NCI-H510A treated with DMSO at 0.1 percent for 48 hours (cell line): ENCODE measurements around the gene RADIL.
"Not testable (repeated sequence)": the region's sequence is repeated elsewhere in the genome, so short reads cannot be mapped to it uniquely, and the experiment has no call there.

Experiments
- DNase-seq: peaks from one replicate; lab custom pipeline; 2025; lab: John Stamatoyannopoulos, UW

RADIL gene

DNA sequence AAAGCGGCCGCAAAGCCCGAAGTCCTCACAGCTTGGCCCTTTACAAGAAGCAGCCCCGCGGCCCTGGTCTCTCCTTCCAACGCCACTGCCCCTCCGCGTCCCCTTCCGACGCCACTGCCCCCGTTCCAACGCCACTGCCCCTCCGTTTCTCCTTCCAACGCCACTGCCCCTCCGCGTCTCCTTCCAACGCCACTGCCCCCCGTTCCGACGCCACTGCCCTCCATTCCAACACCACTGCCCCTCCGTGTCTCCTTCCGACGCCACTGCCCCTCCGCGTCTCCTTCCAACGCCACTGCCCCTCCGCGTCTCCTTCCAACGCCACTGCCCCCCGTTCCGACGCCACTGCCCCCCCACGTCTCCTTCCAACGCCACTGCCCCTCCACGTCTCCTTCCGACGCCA lies 75.0 kb downstream of the RADIL start:
- DNase-seq, result no peak

DNA sequence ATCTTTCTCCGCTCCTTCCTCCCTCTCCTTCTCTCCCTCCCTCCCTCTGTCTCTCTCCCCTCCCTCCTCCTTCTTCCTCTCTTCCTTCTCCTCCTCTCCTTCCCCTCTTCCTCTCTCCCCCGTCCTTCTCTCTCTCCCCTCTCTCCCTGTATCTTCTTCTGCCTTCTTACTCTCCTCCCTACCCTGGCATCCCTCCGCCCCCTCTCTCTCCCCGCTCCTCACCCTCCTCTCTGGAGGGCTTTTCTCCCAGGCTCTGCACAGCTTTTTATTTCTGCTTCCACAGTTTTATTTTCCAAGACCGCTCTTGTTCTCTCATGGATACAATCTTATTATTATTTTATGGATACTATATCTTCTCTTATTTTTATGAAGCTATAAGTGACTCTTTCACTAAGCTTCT lies 75.5 kb downstream of the RADIL start:
- DNase-seq, result no peak

- peak; percentile 12 for DNase-seq
Observed at GRCh38 chr7:4807598-4808016, 75.9 kb downstream of the RADIL start.

- no peak for DNase-seq
Observed at GRCh38 chr7:4806983-4807597, 76.4 kb downstream of the RADIL start.

- DNase-seq, result no peak
Observed at GRCh38 chr7:4805984-4806300, 77.6 kb downstream of the RADIL start.

- DNase-seq, result no peak
Observed at GRCh38 chr7:4805110-4805983, 78.2 kb downstream of the RADIL start.

DNA sequence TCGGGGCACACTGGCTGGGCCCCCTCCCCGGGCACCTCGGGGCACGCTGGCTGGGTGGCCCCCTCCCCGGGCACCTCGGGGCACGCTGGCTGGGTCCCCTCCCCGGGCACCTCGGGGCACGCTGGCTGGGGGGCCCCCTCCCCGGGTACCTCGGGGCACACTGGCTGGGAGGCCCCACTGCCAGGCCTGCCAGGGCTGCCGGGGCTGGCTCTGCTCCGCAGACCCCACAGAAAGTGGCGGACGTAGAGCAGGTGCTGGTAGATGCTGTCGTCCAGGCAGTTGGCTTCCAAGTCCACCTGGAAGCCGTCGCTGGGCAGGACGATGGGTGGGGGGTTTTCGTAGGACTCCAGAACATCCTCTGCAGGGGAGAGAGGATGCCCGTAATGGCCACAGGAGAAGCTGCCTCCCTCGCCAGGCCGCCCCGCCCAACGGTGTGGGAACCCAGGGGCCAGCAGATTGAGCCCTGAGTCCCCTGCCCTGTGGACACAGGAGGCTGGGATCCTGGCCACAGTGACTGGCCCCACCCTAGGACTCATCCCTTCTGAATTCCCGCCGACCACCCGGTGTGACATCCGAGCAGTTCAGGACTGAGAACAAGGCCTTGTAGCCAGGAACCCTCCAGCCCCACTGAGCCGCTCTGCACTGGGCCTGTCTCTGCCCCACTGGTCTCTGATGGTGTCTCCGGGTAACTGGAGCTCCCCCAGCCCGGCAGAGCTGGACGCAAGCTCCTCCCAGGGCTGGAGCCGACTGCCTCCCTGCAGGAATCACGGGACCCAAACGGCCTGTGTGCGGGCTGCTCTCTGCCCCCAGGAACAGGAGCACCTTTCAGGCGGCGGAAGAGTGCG lies 79.9 kb downstream of the RADIL start:
- DNase-seq, result no peak

DNA sequence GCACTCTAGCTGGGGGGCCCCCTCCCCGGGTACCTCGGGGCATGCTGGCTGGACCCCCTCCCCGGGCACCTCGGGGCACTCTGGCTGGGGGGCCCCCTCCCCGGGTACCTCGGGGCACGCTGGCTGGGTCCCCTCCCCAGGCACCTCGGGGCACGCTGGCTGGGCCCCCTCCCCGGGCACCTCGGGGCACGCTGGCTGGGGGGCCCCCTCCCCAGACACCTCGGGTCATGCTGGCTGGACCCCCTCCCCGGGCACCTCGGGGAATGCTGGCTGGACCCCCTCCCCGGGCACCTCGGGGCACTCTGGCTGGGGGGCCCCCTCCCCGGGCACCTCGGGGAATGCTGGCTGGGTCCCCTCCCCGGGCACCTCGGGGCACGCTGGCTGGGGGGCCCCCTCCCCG lies 80.9 kb downstream of the RADIL start:
- not testable (repeated sequence) for DNase-seq

- no peak for DNase-seq
Observed at GRCh38 chr7:4801839-4802231, 81.7 kb downstream of the RADIL start.

DNA sequence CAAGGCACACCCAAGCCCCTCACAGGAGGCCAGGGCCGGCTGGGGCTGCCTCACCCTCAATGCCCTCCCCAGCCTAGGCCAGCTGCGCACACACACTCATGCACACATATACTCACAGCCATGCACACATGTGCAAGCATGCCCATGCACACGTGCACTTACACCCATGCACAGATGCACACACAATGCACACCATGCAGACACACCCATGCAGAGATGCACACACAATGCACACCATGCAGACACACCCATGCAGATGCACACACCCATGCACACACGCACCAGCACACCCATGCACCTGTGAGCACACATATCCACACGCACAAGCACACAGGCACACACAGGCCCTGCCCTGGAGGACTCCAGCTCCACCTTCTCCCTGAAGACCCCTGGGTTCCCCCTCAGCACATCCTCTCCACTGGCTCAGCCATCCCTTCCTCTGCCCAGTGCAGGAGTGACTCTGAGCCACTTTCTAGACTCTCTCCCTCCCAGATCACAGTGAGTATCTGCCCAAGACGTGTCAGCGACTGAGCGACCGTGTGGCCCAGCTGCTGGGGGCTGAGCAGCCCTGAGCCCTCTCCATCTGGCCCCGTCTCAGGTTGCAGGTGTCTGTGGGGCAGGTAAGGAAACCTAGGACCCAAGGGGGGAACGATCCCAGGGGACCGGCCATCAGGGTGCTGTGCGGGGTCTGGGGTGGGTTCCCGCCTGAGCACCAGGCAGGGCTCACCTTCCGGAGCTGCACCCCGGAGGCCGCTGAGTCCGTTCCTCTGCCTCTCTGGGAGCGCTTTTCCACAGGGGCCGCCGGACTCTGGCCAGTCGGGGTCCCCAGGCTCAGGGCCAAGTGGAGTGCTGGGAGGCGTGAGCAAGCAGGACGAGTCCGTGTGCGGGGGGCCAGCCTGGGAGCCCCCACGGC lies 82.3 kb downstream of the RADIL start:
- no peak for DNase-seq

DNA sequence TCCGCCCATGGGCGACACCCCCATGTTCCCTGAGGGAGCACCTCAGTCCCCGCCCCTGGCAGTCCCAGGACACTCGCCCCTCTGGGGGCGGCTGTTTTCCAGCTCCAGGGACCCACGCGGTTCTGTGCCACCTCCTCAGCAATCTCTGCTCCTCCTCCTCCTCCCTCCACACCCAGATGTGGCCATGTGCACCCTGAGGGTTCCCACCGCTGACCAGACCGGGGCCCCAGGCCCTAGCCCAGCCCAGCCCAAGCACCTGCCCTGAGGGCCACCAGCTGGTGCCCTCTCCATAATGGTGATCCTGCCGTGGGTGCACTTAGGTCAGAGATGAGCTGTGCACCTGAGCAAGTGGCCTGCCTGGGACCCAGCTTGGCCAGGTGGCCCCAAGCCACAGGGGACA lies 83.0 kb downstream of the RADIL start:
- no peak for DNase-seq

DNA sequence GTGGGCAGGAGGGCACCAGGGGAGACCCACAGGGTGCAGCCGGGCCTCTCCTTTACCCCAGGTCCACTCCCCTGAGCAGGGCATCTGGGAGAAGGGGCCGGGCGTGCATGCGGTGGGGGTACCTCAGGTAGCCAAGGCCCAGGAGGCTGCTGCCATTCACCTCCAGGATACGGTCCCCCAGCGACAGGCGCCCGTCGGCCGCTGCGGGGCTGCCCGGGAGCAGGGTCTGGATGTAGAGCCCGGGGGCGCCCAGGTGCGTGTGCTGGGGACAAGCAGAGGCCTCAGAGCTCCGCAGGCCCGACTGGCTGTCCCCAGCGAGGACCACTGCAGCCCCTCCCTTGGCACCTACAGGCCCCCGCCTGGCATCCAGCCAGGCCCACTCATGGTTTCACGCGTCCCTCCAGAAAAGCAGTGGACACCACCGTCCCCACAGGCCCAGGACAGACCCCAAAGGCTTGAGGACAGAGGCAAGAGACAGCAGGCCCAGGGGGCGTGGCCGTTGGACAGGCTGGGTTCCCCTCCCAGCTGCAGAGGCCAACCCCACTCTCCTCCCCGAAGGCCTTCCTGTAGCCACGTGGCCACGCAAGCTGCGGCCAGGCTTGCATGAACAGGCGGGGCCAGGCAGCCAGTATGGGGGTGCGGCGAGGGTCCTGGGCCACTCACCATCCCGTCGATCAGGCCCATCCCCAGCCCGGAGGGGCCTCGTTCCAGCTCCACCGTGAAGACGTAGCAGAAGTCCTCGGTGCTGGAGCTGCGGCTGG lies 83.8 kb downstream of the RADIL start:
- DNase-seq, result no peak

DNA sequence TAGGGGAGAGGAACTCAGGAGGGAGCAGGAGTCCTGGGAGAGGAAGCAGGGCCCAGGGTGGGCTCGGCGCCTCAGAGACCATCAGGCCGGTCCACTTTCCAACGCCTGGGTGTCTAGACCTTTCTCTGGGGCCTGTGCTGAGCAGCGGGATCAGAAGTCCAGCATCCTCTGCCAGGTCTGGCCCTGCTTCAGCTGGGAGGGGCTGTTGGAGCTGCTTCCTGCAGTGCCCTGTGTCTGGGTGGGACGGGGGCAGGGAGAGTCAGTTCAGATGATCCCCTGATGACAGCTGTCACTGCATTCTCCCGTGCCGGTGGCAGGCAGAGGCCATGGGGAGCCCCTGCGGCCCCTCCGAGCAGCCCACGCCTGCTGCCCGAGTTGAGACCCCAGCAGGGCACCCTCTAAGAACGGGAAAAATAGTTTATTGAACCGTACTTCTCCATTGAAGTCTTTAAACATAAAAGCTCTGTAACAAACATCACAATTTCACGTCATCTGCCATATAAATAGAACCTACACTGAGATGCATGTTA lies 84.7 kb downstream of the RADIL start:
- DNase-seq, result no peak

DNA sequence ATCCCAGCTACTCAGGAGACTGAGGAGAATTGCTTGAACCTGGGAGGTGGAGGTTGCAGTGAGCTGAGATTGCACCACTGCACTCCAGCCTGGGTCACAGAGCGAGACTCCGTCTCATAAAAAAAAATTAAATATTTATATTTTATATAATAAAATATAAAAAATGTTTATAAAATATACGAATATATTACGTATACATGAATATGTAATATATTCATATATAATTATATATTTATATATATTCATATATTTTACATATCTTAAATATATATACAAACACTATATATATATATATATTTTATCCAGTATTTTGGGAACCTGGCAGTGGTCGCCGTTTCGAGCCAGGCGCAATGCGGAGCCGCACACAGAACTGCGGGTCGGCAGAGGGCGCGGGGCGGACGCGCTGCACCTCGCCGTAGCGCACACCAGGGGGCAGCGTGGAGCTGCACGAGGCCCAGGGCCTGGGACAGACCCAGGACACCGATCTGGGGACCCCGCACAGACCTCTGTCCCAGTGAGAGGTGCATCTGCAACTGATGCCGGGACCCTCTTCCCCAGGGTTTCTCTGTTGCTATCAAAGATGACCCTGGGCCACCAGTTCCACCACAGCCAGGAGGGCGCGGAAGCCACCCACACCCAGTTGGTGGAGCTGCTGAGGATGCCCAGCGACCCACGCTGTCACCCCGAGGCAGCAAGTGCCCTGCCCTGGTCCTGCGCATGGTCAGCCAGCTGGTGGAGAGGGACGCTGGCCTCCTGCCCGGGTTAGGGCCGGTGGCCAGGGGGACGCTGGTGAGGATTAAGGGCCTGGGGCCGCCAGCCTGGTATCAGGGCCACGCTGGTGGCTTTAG lies 85.4 kb downstream of the RADIL start:
- DNase-seq, result peak; percentile 8

- DNase-seq, result no peak
Observed at GRCh38 chr7:4796453-4796852, 87.1 kb downstream of the RADIL start.

- no peak for DNase-seq
Observed at GRCh38 chr7:4794591-4795350, 88.7 kb downstream of the RADIL start.

DNA sequence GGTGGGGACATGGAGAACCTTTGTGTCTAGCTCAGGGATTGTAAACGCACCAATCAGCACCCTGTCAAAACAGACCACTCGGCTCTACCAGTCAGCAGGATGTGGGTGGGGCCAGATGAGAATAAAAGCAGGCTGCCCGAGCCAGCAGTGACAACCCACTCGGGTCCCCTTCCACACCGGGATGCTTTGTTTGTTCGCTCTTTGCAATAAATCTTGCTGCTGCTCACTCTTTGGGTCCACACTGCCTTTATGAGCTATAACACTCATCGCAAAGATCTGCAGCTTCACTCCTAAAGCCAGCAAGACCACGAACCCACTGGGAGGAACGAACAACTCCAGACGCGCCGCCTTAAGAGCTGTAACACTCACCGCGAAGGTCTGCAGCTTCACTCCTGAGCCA lies 89.3 kb downstream of the RADIL start:
- DNase-seq, result not testable (repeated sequence)

GRCh38 chr7:4793385-4793993 lies 90.0 kb downstream of the RADIL start:
- not testable (repeated sequence) for DNase-seq
